ENCODE results near the gene TNNT2.

TNNT2 gene

DNA sequence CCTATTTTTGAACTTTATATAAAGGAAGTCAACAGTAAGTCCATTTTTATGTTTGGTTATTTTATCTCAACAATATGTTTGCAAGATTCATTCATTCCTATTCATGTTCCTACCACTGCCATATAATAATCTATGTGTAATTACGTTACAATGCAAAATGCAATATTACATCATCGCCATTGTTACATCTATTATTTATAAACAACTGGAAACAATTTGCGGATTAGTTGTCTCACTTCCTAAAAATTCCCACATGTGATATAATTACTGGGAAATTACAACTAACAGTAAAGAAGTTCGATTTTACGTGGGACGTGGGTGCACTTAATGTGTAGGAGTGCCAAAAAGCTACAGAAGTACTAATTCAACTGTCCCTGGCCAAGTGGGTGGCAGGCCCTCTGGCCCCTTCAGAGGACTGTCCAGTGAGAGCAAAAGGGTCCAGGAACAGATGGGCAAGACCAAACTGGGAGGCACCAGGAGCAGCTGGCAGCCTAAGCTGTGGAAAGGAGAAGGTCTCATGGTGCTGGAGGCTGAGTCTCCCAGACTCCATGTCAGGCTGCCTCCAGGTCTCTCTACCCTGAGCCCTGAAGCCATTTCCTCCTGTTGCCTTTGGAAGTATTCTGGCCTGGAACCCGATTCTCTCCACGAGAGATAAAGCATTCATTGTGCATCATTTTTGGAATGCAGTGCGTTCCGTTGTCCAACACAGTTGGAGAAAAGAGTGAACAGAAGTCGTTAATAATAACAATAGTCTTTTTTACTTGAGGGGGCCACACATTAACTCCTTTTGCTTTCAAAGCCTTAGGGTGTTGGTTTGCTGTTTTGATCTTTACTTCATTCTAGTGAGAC, 42.9 kb downstream of the TNNT2 start:
- no peak for DNase-seq (ENCODE audit: low spot score)

DNA sequence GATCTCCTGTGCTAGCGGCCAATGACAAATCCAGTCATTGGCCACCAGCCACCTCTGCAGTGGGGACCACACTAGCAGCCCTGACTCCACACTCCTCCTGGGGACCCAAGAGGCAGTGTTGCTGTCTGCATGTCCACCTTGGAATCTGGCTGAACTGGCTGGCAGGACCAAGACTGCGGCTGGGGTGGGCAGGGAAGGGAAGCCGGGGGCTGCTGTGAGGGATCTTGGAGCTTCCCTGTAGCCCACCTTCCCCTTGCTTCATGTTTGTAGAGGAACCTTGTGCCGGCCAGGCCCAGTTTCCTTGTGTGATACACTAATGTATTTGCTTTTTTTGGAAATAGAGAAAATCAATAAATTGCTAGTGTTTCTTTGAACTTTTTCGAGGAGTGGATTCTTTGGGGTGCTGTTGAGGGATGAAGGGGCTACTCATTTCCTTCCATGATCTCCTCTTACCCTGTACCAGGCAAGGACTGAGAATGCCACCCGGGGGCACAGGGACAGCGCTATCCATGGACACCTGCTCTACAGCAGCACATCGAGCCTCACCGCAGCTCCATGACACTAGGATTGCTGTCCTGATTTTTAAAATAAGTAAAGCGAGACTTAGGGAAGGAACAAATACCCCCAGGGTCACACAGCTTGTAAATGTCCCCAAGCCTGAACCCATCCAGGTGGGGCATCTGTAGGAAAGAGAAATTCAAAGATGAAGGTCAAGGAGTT, 44.7 kb downstream of the TNNT2 start:
- no peak for DNase-seq (ENCODE audit: low spot score)

- DNase-seq (ENCODE audit: low spot score) = no peak
Observed at GRCh38 chr1:201332021-201332420, 45.5 kb downstream of the TNNT2 start.

DNA sequence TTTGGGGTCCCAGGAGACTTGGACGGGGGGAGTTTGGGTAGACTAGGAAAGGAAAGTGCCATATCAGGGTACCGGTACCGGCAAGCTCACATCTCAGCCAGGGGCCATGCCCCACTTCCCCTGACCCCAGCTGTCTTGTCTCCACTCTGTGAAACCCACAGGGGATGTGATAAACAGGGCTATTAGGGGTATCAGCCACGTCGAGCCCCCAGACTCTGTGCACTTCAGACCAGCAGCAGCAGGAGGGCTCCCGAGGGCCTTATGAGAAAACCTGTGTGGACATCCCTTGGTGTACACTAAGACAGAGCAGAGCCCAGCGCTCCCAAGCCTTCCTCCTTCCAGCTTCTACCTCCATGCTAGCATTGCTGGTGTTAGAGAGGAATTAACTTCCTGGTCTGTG, 46.3 kb downstream of the TNNT2 start:
- no peak for DNase-seq (ENCODE audit: low spot score)

DNA sequence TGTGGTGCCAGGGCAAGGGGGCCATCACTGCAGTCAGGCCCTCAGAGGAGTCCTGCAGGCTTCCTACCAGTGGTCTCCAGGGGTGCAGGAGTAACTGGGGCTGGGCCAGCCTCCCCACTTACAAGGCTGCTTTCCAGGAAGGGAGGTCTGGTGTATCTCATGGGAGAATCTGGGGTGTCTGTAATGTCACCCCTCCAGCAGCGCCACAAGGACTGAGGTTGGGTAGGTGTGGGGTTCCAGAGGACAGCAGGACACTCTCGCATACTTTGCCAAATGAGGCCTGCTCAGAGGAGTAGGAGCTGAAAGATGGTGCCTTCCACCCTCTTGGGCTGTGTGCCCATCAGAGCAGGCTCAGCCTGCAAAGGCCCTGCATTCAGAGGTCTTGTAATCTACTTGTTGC, 46.9 kb downstream of the TNNT2 start:
- DNase-seq (ENCODE audit: low spot score) = no peak

DNA sequence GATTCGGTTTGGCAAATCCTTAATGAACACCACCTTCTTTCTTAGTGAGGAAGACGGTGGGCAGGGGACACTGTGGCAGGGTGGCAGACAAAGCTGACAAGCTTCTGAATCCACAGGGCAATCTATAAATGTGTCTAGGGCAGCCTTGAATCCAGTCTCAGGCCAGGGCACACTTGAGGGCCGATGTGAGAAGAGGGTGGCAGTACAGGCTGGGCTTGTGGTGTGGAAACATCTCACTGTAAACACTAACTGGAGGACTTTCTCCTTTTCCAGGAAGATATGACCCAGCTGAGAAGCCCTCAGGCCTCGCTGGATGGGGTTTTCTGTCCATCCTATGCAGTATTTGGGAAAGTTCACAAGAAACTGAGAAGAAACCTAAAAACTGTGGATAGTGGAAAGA, 47.7 kb downstream of the TNNT2 start:
- no peak for DNase-seq (ENCODE audit: low spot score)

GRCh38 chr1:201329286-201329685, 48.2 kb downstream of the TNNT2 start:
- DNase-seq (ENCODE audit: low spot score) = no peak

- DNase-seq (ENCODE audit: low spot score) = no peak
Observed at GRCh38 chr1:201328576-201328975, 48.9 kb downstream of the TNNT2 start.

- no peak for DNase-seq (ENCODE audit: low spot score)
Observed at GRCh38 chr1:201327687-201328240, 49.7 kb downstream of the TNNT2 start.

GRCh38 chr1:201326710-201327109, 50.8 kb downstream of the TNNT2 start:
- DNase-seq (ENCODE audit: low spot score) = no peak

DNA sequence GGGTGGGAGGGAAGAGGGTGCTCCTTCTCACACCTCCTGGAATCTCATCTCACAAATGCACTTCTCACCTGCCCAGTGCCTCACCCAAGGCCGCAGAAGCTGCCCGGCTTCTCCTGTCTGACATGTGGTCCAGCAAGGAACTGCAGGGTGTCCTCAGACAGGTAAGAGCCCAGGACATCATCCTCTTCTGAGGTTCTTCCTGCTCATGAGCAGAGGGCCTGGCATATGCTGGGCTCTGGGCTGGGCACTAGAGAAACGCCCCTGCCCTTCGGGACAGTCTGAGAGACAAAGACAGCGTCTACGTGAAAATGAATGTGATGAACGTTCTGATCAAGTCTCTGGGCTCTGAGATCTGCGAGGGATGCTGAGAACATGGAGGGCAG, 51.8 kb downstream of the TNNT2 start:
- DNase-seq (ENCODE audit: low spot score) = no peak

DNA sequence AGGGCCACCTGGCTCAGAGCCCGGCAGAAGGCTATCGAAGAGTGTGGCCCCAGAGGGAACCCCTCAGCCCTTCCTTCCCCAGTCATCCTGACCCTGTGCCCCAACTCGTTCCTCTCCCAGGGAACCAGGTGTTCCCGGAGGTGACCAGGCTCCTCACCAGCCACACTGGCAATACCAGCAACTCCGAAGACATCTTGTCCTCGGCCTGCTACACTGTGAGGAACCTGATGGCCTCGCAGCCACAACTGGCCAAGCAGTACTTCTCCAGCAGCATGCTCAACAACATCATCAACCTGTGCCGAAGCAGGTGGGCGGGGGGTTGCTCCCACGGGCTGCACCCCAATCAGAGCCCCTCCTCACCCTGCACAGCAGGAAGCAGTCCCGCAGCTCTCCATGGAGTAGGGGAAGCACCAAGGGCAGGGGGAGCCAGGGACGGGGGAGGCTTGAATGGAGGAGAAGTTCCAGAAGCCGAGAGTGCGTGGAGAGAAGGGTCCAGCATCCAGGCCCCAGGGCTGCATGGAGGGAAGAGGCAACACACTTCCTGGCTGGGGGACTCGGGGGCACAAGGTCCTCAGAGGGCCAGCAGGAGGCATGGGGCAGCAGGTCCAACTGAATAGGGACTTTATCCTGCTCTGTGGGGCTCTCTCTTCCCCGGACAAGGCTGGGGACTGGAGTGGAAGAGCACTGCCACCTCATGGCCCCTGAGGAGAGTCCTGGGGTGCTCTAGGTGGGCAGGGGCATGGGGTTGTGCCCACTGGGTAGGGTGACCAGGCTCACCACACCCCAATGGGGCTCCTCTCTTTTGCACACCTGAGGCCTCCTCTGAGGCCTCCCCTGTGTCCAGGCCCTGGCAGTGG, 52.4 kb downstream of the TNNT2 start:
- no peak for DNase-seq (ENCODE audit: low spot score)

DNA sequence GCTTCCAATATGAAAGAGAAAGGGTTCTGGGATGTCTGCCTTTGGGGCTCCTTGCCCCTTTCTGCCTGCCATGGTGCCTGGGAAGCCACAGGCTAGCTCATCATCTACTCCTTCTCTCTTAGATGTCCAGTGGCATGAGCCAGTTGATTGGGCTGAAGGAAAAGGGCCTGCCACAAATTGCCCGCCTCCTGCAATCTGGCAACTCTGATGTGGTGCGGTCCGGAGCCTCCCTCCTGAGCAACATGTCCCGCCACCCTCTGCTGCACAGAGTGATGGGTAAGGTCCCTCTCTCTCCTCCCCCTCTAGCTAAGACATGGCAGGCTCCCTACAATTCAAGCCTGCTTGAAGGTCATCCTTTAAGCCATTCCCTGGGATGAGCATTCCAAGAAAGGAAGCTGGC, 53.2 kb downstream of the TNNT2 start:
- no peak for DNase-seq (ENCODE audit: low spot score)

GRCh38 chr1:201322653-201323510, 54.6 kb downstream of the TNNT2 start:
- no peak for DNase-seq (ENCODE audit: low spot score)

DNA sequence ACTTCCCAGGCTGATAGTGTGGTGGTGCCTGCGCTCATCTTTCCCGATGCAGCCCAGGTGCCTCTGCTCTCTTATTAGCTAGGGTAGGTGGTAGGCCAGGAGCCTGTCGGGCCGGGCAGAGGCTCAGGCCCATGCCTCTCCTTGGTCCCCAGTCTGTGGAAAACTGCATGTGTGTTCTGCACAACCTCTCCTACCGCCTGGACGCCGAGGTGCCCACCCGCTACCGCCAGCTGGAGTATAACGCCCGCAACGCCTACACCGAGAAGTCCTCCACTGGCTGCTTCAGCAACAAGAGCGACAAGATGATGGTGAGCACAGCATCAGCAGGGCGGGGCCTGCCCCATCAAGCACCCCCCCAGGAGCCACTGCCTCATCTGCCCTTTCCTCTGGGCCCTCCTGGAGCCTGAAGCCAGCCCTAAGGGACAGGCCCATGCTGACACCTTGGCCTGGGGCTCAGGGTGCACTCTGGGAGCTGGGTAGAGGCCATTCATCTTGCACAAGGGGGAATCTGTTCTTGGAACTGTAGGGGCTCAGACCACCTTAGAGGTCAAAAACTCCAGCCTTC, 55.6 kb downstream of the TNNT2 start:
- no peak for DNase-seq (ENCODE audit: low spot score)

DNA sequence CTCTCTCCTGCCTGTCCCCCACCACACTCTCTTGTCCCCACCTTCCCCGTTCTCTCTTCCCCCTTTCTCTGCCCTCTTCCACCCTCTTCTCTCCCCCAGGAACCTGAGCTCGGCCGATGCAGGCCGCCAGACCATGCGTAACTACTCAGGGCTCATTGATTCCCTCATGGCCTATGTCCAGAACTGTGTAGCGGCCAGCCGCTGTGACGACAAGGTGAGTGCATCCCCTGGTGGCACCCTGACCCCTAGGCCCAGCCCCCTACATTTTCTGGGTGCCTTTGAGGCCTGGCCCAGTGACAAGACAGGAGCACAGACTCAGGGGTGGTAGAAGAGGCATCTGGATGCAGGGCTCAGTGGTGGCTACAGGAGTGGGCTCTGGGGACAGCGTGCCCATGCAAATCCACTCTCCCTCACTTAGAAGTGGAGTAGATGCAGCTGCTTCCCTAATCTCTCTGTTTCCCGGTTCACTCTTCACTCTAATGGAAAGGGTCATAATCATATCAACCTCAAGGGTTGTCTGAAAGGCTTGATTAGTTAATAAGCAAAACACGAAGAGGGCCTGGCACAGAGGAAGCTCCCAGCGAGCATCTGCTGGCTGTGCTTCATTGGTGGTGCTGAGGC, 57.2 kb downstream of the TNNT2 start:
- no peak for DNase-seq (ENCODE audit: low spot score)

DNA sequence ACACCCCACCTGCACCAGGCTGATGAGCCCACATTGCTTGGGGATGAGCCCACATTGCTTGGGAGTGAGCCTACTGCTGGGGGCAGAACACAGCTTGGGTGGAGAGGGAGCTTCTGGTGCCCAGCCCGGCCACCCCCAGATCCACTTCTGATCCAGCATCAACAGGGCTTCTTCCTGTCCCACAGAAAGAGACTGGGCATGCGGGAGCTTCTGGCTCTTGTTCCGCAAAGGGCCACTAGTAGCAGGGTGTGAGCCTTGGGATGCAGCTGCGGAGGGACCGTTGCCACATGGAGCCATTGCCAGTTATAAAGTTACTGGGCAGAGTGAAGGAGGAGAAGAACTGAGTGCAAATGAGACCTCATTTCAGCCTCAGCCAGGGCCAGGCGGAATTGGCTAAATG, 57.8 kb downstream of the TNNT2 start:
- DNase-seq (ENCODE audit: low spot score) = no peak

DNA sequence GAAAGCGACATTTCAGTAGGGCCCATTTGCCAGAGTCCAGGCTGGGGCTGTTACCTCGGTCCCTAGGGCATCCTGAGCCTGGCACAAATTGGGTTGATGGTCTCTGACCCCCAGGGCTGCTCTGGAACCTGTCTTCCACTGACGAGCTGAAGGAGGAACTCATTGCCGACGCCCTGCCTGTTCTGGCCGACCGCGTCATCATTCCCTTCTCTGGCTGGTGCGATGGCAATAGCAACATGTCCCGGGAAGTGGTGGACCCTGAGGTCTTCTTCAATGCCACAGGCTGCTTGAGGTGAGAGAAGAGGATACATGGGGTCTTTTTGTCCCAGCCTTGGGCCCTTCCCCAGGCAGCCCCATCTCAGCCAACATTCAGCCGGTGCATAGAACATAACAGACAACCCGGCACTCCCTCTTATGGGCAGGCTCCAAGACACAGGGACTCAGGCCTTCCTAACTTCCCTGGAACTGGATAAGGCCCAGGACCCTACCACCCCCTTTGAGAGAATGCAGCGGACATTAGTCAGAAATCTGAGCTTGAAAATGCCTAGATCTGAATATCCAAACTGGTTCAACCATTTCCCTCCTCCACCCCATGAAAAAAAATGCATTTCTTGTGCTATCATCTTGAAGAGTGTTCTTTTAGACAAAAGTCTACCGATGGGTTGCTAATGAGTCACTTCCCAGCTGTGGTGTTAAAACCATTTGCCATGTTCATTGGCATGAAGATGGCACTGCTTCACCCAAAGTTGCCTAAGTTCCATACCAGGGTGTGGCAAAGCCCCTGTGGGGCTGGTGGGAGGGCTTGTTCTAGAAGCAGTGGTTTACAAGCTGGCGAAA, 58.8 kb downstream of the TNNT2 start:
- DNase-seq (ENCODE audit: low spot score) = no peak

GRCh38 chr1:201317551-201317950, 59.9 kb downstream of the TNNT2 start:
- DNase-seq (ENCODE audit: low spot score) = no peak

DNA sequence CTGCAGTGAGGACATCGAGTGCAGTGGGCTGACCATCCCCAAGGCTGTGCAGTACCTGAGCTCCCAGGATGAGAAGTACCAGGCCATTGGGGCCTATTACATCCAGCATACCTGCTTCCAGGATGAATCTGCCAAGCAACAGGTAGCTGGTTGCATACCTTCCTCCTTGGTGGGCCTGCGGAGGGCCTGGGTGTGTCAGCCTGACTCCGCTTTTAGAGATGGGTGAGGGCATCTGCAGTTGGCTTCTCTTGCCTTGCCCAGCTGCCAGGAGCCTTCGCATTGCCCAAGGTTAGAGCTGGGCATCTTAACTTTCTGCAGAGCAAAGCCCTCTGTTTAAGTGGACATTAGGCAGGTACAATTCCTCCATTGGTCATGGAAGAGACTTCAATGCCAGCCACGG, 60.9 kb downstream of the TNNT2 start:
- no peak for DNase-seq (ENCODE audit: low spot score)
